Mesendoderm (in vitro differentiated cells): Measurements from ENCODE around the gene LGR5.

Source experiments
- DNase-seq: peaks from one replicate; pipeline ENCODE4 v3.0.0; 2013
- H2AK5ac ChIP-seq: 2 replicates; pipeline ENCODE4 v1.6.1; 2013; ENCODE audit warnings: low read length, inconsistent platforms
- H2BK120ac ChIP-seq: 2 replicates; pipeline ENCODE4 v1.6.1; 2013; ENCODE audit warnings: low read depth, mild to moderate bottlenecking, low read length, moderate library complexity, mixed read lengths
- H2BK15ac ChIP-seq: replicated peaks from 2 replicates; pipeline ENCODE4 v1.6.1; 2013; ENCODE audit warnings: low read depth, mild to moderate bottlenecking, moderate library complexity
- H2BK5ac ChIP-seq: 2 replicates; pipeline ENCODE4 v1.6.1; 2013; ENCODE audit warnings: low read length, inconsistent platforms
- H3K18ac ChIP-seq: 2 replicates; pipeline ENCODE4 v1.6.1; 2013; ENCODE audit warnings: mild to moderate bottlenecking, low read length, mixed read lengths
- H3K23ac ChIP-seq: one replicate; pipeline ENCODE4 v1.6.1; 2013; ENCODE audit warnings: low read length
- H3K27ac ChIP-seq: 2 replicates; pipeline ENCODE4 v1.5.1; 2013; ENCODE audit warnings: low read depth, mild to moderate bottlenecking, inconsistent platforms, low read length, moderate library complexity
- H3K27me3 ChIP-seq: 2 replicates; pipeline ENCODE4 v1.6.1; 2013; ENCODE audit warnings: low read length, control low read depth, mild to moderate bottlenecking, inconsistent platforms; ENCODE audit not compliant: insufficient read depth, poor library complexity
- H3K36me3 ChIP-seq: 2 replicates; pipeline ENCODE4 v1.6.1; 2013; ENCODE audit warnings: low read length, inconsistent platforms; ENCODE audit not compliant: control insufficient read depth, insufficient read depth
- H3K4ac ChIP-seq: one replicate; pipeline ENCODE4 v1.6.1; 2013; ENCODE audit warnings: low read depth, mild to moderate bottlenecking, low read length, moderate library complexity
- H3K4me1 ChIP-seq: 2 replicates; pipeline ENCODE4 v1.6.1; 2013; ENCODE audit warnings: low read depth, low read length, inconsistent platforms; ENCODE audit not compliant: control insufficient read depth
- H3K4me2 ChIP-seq: 2 replicates; pipeline ENCODE4 v1.6.1; 2013; ENCODE audit warnings: low read length
- H3K4me3 ChIP-seq: 2 replicates; pipeline ENCODE4 v1.5.1; 2013; ENCODE audit warnings: mild to moderate bottlenecking, low read length
- H3K56ac ChIP-seq: one replicate; pipeline ENCODE4 v1.6.1; 2013; ENCODE audit warnings: low read length
- H3K79me1 ChIP-seq: 2 replicates; pipeline ENCODE4 v1.6.1; 2013; ENCODE audit warnings: low read length, inconsistent platforms
- H3K79me2 ChIP-seq: 2 replicates; pipeline ENCODE4 v1.6.1; 2013; ENCODE audit warnings: mild to moderate bottlenecking, low read length; ENCODE audit not compliant: control insufficient read depth, insufficient read depth
- H3K9ac ChIP-seq: 2 replicates; pipeline ENCODE4 v1.6.1; 2013; ENCODE audit warnings: low read length, inconsistent platforms
- H4K5ac ChIP-seq: one replicate; pipeline ENCODE4 v1.6.1; 2013; ENCODE audit warnings: low read length
- H4K8ac ChIP-seq: one replicate; pipeline ENCODE4 v1.6.1; 2013; ENCODE audit warnings: low read depth, mild to moderate bottlenecking, control low read depth, low read length, moderate library complexity
- WGBS: extraction: QIAGEN DNeasy Blood & Tissue Kit; methylation state at CpG from one replicate; pipeline ENCODE4 v1.1.7; 2013; ENCODE audit warnings: low lambda C conversion rate, missing lambda C conversion rate; ENCODE audit not compliant: insufficient coverage; ENCODE audit errors: extremely low coverage; 5-methylcytosine and 5-hydroxymethylcytosine counted together

The LGR5 gene

DNA sequence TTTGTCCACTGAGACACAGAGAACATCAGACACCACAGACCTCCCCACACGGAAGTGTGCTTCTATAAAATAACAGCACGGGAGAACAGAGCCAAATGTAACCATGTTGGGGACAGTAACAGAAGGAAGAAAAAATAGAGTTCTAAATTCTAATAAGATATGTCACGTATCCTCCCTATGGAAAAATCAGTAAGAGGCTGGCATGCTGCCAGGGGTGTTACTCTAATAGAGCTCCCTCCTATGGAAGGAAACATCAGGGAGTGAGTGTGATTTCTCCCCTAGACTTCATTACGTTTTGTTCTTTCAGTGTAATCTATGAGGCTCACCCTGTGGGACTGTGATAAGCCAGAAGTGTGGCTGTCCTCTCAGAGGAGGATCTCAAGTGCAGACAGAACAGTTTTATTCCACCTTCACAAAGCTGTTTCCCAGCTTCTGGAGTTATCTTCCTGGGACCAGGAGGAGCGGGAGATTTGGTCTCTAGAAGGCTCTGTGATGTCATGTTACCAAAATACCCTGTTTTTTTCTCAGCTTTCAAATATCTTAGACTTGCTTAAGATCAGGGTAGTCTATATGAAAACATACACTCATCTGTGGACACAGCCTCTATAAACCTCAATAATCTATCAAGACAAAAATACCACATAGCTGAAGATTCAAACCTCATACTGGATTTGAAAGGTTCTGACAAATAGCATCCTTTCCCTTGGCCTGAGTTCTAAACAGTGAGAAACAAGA is 154.8 kb downstream of the LGR5 start:
- Histone ChIP-seq H3K27ac (no peak overlapping the region), H2AK5ac (no peak overlapping the region), H3K4me1 (no peaks in the 10 kb centered on the region), H3K4me3 (no peak overlapping the region), H3K36me3 (no peaks in the 10 kb centered on the region), H2BK15ac (no peak overlapping the region), H3K18ac (no peak overlapping the region), H4K8ac (no peak overlapping the region), H3K4me2 (no peak overlapping the region), H3K79me2 (no peaks in the 10 kb centered on the region), H3K23ac (no peak overlapping the region), H2BK120ac (no peak overlapping the region), H3K56ac (no peak overlapping the region), H4K5ac (no peak overlapping the region), H2BK5ac (no peak overlapping the region), H3K27me3 (no peaks in the 10 kb centered on the region), H3K9ac (no peak overlapping the region), H3K4ac (no peak overlapping the region), H3K79me1 (no peaks in the 10 kb centered on the region)
- no CpG with 5 or more reads among the region's 5 CpGs for WGBS
- peak; percentile 53 for DNase-seq

DNA sequence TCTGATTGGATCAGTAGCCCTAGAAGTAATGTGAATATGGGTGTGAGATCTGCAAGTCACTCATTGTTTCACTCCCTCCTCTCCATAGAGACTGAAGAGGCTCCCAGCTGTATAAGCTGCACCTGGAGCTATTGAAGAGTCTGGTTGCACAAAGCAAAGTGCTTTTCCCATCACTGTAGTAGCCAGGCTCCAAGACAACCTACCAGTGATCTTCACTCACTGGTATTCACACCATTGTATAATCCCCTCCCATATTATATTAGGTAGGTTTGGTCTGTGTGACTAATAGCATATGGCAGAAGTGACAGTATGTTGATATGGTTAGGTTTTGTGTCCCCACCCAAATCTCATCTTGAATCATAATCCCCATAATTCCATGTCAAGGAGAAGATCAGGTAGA is 159.6 kb downstream of the LGR5 start:
- Histone ChIP-seq H3K4me3 (no peak overlapping the region), H4K8ac (no peak overlapping the region), H3K36me3 (no peaks in the 10 kb centered on the region), H3K18ac (no peak overlapping the region), H3K4me2 (no peak overlapping the region), H4K5ac (no peak overlapping the region), H3K56ac (no peak overlapping the region), H3K23ac (no peak overlapping the region), H3K4me1 (no peaks in the 10 kb centered on the region), H2BK5ac (no peak overlapping the region), H3K27me3 (no peaks in the 10 kb centered on the region), H2BK15ac (no peak overlapping the region), H3K79me2 (no peaks in the 10 kb centered on the region), H3K79me1 (no peaks in the 10 kb centered on the region), H3K9ac (no peak overlapping the region), H2BK120ac (no peak overlapping the region), H2AK5ac (no peak overlapping the region), H3K27ac (no peak overlapping the region), H3K4ac (no peak overlapping the region)
- DNase-seq = no peak

DNA sequence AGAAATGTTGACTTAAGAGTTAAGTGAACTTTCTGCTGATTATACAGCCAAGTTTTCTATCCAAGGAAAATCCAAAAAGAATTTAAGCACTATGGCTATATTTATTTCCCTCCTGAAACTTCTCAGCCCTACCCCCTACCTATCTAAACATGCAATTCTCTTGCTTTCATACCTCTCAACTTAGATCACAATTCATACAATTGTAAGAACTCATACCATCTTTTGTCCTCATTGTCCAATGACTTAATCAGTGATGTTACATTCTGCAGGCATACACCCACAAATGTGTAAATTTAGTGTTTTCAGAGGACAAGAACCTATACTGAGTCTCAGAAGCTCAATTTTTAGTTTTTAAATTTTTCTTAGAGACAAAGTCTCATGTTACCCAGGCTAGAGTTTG is 161.9 kb downstream of the LGR5 start:
- Histone ChIP-seq H3K4me1 (no peaks in the 10 kb centered on the region), H2BK5ac (no peak overlapping the region), H3K4me3 (no peak overlapping the region), H3K79me1 (no peaks in the 10 kb centered on the region), H2BK15ac (no peak overlapping the region), H3K4ac (no peak overlapping the region), H3K23ac (no peak overlapping the region), H3K18ac (no peak overlapping the region), H3K56ac (no peak overlapping the region), H4K8ac (no peak overlapping the region), H3K4me2 (no peak overlapping the region), H2BK120ac (no peak overlapping the region), H3K27ac (no peak overlapping the region), H3K9ac (no peak overlapping the region), H2AK5ac (no peak overlapping the region), H3K27me3 (no peaks in the 10 kb centered on the region), H3K79me2 (no peaks in the 10 kb centered on the region), H4K5ac (no peak overlapping the region), H3K36me3 (no peaks in the 10 kb centered on the region)
- no peak for DNase-seq

DNA sequence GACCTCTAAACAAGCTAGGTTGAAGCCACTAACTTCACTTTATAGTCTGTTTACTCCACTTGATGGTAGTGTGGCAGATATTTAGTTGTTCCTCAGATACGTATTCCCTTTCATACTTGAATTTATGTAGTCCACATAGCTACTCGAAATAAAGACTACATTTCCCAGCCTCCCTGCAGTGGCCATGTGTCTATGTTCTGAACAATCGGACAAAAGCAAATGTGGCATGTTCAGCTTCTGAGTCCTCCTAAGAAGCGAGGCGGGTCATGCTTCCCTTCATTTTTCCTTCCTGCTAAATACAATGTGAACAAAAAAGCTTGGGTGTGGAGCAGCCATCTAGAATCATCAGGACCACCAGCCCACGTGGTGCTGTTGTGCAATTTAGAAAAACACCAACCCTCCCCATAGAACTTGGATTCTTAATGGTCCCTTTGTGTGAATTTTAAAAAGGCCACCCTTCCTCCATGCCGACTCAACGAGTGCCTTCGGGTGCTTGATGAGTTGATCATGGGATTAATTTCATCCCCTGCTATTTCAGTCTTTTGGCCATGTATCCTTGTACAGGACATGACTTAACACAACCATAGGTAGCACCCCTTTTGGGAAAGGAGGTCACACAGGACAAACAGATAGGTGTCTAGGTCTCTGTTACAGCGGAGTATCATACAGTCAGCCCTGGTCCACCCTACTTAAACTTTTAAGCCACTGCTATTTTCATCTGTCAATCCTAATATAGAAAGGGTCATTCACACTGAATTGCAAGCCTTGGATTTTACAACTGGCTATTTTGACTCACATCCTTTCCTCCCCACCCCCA is 163.4 kb downstream of the LGR5 start:
- DNase-seq = no peak
- no peaks in the 10 kb centered on the region for H3K79me2 ChIP-seq
- no peak overlapping the region for H2BK15ac ChIP-seq
- no peak overlapping the region for H3K23ac ChIP-seq
- H3K9ac ChIP-seq = no peak overlapping the region
- H3K79me1 ChIP-seq = no peaks in the 10 kb centered on the region
- H3K36me3 ChIP-seq = no peaks in the 10 kb centered on the region
- H2AK5ac ChIP-seq = no peak overlapping the region
- no peak overlapping the region for H4K8ac ChIP-seq
- no peak overlapping the region for H3K4me2 ChIP-seq
- H3K56ac ChIP-seq = no peak overlapping the region
- no peak overlapping the region for H2BK5ac ChIP-seq
- WGBS = no CpG with 5 or more reads among the region's 10 CpGs
- no peak overlapping the region for H4K5ac ChIP-seq
- no peak overlapping the region for H3K4ac ChIP-seq
- H3K18ac ChIP-seq = no peak overlapping the region
- H3K4me3 ChIP-seq = no peak overlapping the region
- H3K27me3 ChIP-seq = no peaks in the 10 kb centered on the region
- no peaks in the 10 kb centered on the region for H3K4me1 ChIP-seq
- H3K27ac ChIP-seq = no peak overlapping the region
- H2BK120ac ChIP-seq = no peak overlapping the region

DNA sequence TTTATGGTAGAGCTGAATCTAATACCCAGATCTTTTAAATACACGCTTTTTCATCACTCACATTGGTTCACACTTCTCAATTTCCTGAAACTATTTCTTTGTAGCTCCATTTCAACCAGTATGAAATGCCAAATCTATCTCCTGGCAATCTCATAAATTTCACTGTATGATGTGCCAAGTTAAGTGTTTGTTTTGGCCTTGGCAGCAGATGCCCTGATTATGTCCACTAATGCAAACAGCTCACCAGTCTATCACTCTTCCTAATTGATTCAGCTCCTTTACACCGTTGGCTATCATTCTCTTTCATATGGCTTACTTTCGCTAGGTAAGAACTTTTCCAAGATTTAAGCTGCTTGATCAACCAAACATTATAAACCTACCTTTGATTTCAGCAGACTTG is 165.4 kb downstream of the LGR5 start:
- no peak overlapping the region for H2BK15ac ChIP-seq
- H2BK5ac ChIP-seq = no peak overlapping the region
- H3K79me1 ChIP-seq = no peaks in the 10 kb centered on the region
- H3K56ac ChIP-seq = no peak overlapping the region
- H3K4me3 ChIP-seq = no peak overlapping the region
- no peak overlapping the region for H3K23ac ChIP-seq
- no peak for DNase-seq
- no peak overlapping the region for H3K9ac ChIP-seq
- no peaks in the 10 kb centered on the region for H3K27me3 ChIP-seq
- H3K27ac ChIP-seq = no peak overlapping the region
- H3K18ac ChIP-seq = no peak overlapping the region
- H3K4me1 ChIP-seq = no peaks in the 10 kb centered on the region
- H3K4ac ChIP-seq = no peak overlapping the region
- no peak overlapping the region for H4K5ac ChIP-seq
- H2BK120ac ChIP-seq = no peak overlapping the region
- no peak overlapping the region for H2AK5ac ChIP-seq
- H3K4me2 ChIP-seq = no peak overlapping the region
- WGBS = no CpG with 5 or more reads among the region's 3 CpGs
- H4K8ac ChIP-seq = no peak overlapping the region
- peaks cover 1% of the 10 kb centered on the region for H3K36me3 ChIP-seq
- no peaks in the 10 kb centered on the region for H3K79me2 ChIP-seq
